IMR-90 (cell line): ENCODE measurements around the gene ZNF423. TPM values are rescaled to one million over a fixed set of nuclear protein-coding genes. Genes with fewer than 3 reads are reported as not detected.
A peak's percentile ranks its signal among the peaks of the same experiment; 100 is the strongest.

Experiments used
- ATAC-seq: fragments of 200-7000 bp; cut with Tn5 transposase; 2 replicates; pipeline ENCODE4 v1.9.1; 2020; ENCODE audit warnings: low read depth, mild to moderate bottlenecking, moderate library complexity
- BruUV-seq: library from RNA; stranded (reverse); fragments of 400-500 nt; replicated peaks from 2 replicates; lab custom pipeline; 2021; lab: Mats Ljungman, UMichigan
- CTCF ChIA-PET: fragments of 300-600 bp; formaldehyde crosslinking; extraction: SDS; loops from one replicate; lab custom pipeline; 2021; ENCODE audit warnings: antibody characterized with exemption; lab: Yijun Ruan, JAX
- POLR2A ChIA-PET: fragments of 300-600 bp; sonication (Branson Sonifier 250); formaldehyde crosslinking; loops from one replicate; lab custom pipeline; 2022; ENCODE audit warnings: antibody characterized with exemption; ENCODE audit not compliant: unreplicated experiment; lab: Charles Lee
- DNase-seq: peaks from one replicate; pipeline ENCODE4 v3.0.0; 2013
- H2AFZ ChIP-seq: replicated peaks from 2 replicates; pipeline ENCODE3; 2013; ENCODE audit warnings: low read length, mild to moderate bottlenecking; ENCODE audit not compliant: poor library complexity
- H2AK5ac ChIP-seq: 2 replicates; pipeline ENCODE4 v1.6.1; 2013; ENCODE audit warnings: low read depth, low read length, inconsistent platforms
- H2AK9ac ChIP-seq: replicated peaks from 2 replicates; pipeline ENCODE3; 2013; ENCODE audit warnings: mild to moderate bottlenecking, low read depth, low read length, moderate library complexity; ENCODE audit not compliant: poor library complexity
- H2BK120ac ChIP-seq: 2 replicates; pipeline ENCODE4 v1.6.1; 2013; ENCODE audit warnings: low read depth, low read length, inconsistent platforms
- H2BK15ac ChIP-seq: 3 replicates; pipeline ENCODE4 v1.6.1; 2013; ENCODE audit warnings: low read depth, low read length, inconsistent platforms
- H2BK20ac ChIP-seq: 2 replicates; pipeline ENCODE4 v1.6.1; 2013; ENCODE audit warnings: low read depth, mild to moderate bottlenecking, inconsistent platforms, low read length, moderate library complexity
- H2BK5ac ChIP-seq: 2 replicates; pipeline ENCODE4 v1.6.1; 2013; ENCODE audit warnings: mild to moderate bottlenecking, low read depth, low read length, inconsistent platforms; ENCODE audit not compliant: poor library complexity, severe bottlenecking
- H3K14ac ChIP-seq: replicated peaks from 2 replicates; pipeline ENCODE4 v1.6.1; 2013; ENCODE audit warnings: low read depth, low read length, inconsistent platforms
- H3K18ac ChIP-seq: 2 replicates; pipeline ENCODE4 v1.6.1; 2013; ENCODE audit warnings: low read depth, low read length, control low read depth
- H3K23ac ChIP-seq: 2 replicates; pipeline ENCODE4 v1.6.1; 2013; ENCODE audit warnings: low read depth, low read length, inconsistent platforms
- H3K27ac ChIP-seq: 2 replicates; pipeline ENCODE4 v1.5.1; 2013; ENCODE audit warnings: mild to moderate bottlenecking, control low read depth, low read length; ENCODE audit not compliant: insufficient read depth
- H3K27me3 ChIP-seq: 2 replicates; pipeline ENCODE4 v1.6.1; 2013; ENCODE audit warnings: low read length; ENCODE audit not compliant: control insufficient read depth, insufficient read depth
- H3K36me3 ChIP-seq: 2 replicates; pipeline ENCODE4 v1.6.1; 2013; ENCODE audit warnings: low read length, mixed read lengths; ENCODE audit not compliant: control insufficient read depth, insufficient read depth
- H3K4ac ChIP-seq: 2 replicates; pipeline ENCODE4 v1.6.1; 2013; ENCODE audit warnings: low read depth, low read length, inconsistent platforms
- H3K4me1 ChIP-seq: 2 replicates; pipeline ENCODE4 v1.6.1; 2013; ENCODE audit warnings: low read length, mixed read lengths; ENCODE audit not compliant: control insufficient read depth, insufficient read depth
- H3K4me2 ChIP-seq: 2 replicates; pipeline ENCODE4 v1.6.1; 2013; ENCODE audit warnings: low read depth, mild to moderate bottlenecking, control low read depth, low read length, moderate library complexity
- H3K4me3 ChIP-seq: 2 replicates; pipeline ENCODE4 v1.5.1; 2013; ENCODE audit warnings: low read depth, mild to moderate bottlenecking, control low read depth, low read length, moderate library complexity; ENCODE audit not compliant: insufficient read depth
- H3K56ac ChIP-seq: 2 replicates; pipeline ENCODE4 v1.6.1; 2013; ENCODE audit warnings: low read length, inconsistent platforms; ENCODE audit not compliant: insufficient read depth; ENCODE audit errors: extremely low read depth
- H3K79me1 ChIP-seq, 2 experiments: 2 replicates each; pipeline ENCODE4 v1.6.1; 2013; ENCODE audit warnings: low read length in 2 of 2, inconsistent platforms in 1 of 2, low read depth in 1 of 2
- H3K9ac ChIP-seq: 2 replicates; pipeline ENCODE4 v1.6.1; 2013; ENCODE audit warnings: low read depth, low read length, control low read depth
- H3K9me1 ChIP-seq: 2 replicates; pipeline ENCODE4 v1.6.1; 2013; ENCODE audit warnings: low read length, inconsistent platforms; ENCODE audit not compliant: insufficient read depth
- H3K9me3 ChIP-seq: 2 replicates; pipeline ENCODE4 v1.6.1; 2013; ENCODE audit warnings: low read length; ENCODE audit not compliant: control insufficient read depth, insufficient read depth
- H4K20me1 ChIP-seq: 2 replicates; pipeline ENCODE4 v1.6.1; 2013; ENCODE audit warnings: low read length, inconsistent platforms; ENCODE audit not compliant: insufficient read depth
- H4K5ac ChIP-seq: 2 replicates; pipeline ENCODE4 v1.6.1; 2013; ENCODE audit warnings: mild to moderate bottlenecking, low read depth, low read length, control low read depth
- H4K8ac ChIP-seq, 2 experiments: 2 replicates each; pipeline ENCODE4 v1.6.1; 2013; ENCODE audit warnings: low read depth in 2 of 2, low read length in 2 of 2, control low read depth in 1 of 2, inconsistent platforms in 1 of 2
- H4K91ac ChIP-seq: 2 replicates; pipeline ENCODE4 v1.6.1; 2013; ENCODE audit warnings: low read depth, low read length, inconsistent platforms; ENCODE audit not compliant: insufficient read depth
- CTCF ChIP-seq: conservative IDR thresholded peaks from 2 replicates; pipeline ENCODE4 v1.5.1; 2012; ENCODE audit warnings: mild to moderate bottlenecking, low read depth, low read length, improper control_type of control experiment
- FOS ChIP-seq: fragments of 150-350 bp; IDR thresholded peaks from 2 replicates; pipeline ENCODE4 v1.6.1; 2016; ENCODE audit warnings: low read depth, low read length
- POLR2A ChIP-seq: IDR thresholded peaks from 2 replicates; pipeline ENCODE4 v1.6.1; 2012; ENCODE audit warnings: mild to moderate bottlenecking, low read depth, low read length
- RAD21 ChIP-seq: IDR thresholded peaks from 2 replicates; pipeline ENCODE4 v1.6.1; 2012; ENCODE audit warnings: low read length, improper control_type of control experiment
- SMC3 ChIP-seq: fragments of 150-350 bp; IDR thresholded peaks from 2 replicates; pipeline ENCODE4 v1.6.1; 2016; ENCODE audit warnings: low read depth, mild to moderate bottlenecking, antibody characterized with exemption, low read length, moderate library complexity
- USF2 ChIP-seq: fragments of 150-350 bp; IDR thresholded peaks from 2 replicates; pipeline ENCODE4 v1.6.1; 2017; ENCODE audit warnings: mild to moderate bottlenecking, antibody characterized with exemption, low read length, low read depth
- WGBS, 2 experiments: methylation state at CpG; one replicate each; pipeline versions ENCODE4 v1.1.5 to v1.1.7; 2013; ENCODE audit warnings: missing lambda C conversion rate in 2 of 2; ENCODE audit not compliant: insufficient read length in 1 of 2; ENCODE audit errors: extremely low coverage in 2 of 2; 5-methylcytosine and 5-hydroxymethylcytosine counted together
- dilution Hi-C: fragments of 300-500 bp; cut with HindIII; formaldehyde crosslinking; loops from one replicate; pipeline ENCODE4 v1.14.3; 2018; ENCODE audit warnings: low sequenced_read_pairs; ENCODE audit not compliant: unreplicated experiment
- in situ Hi-C: fragments of 300-500 bp; cut with MboI; formaldehyde crosslinking; loops from 3 replicates; pipeline ENCODE4 v1.14.3; 2019; ENCODE audit warnings: low sequenced_read_pairs, inconsistent platforms, mixed read lengths
- intact Hi-C: fragments of 100-400 bp; cut with micrococcal nuclease; formaldehyde crosslinking; loops from 2 replicates; pipeline ENCODE4 v1.10.0; 2022
- polyA plus RNA-seq, 3 experiments: library from polyadenylated mRNA; depleted of rRNA; stranded (reverse); fragments of >200 nt; gene quantifications; 2 replicates each; pipeline ENCODE4 v1.2.3, GENCODE V29; 2012; ENCODE audit warnings: low replicate concordance in 1 of 3
- total RNA-seq: library from RNA; depleted of rRNA; stranded (reverse); fragments of >200 nt; gene quantifications from 2 replicates; pipeline ENCODE4 v1.2.3, GENCODE V29; 2012

Gene ZNF423
- total and polyA plus RNA-seq, 2 of the 4 experiments (the other 2 are of a cell fraction), result under 0.01 to 0.10 TPM

- TF ChIP-seq FOS, result no peak
Measured at GRCh38 chr16:49755716-49756505, 100.0 kb downstream of the ZNF423 start (continued).

- H3K9me3 ChIP-seq, result no peaks in the 10 kb centered on the region
- H3K27ac ChIP-seq, result no peak overlapping the region
- H3K4me3 ChIP-seq, result no peak overlapping the region
- dilution Hi-C loops (no loop called here), in situ Hi-C loops (no loop called here), intact Hi-C loops (loop anchor here (1.0 to 2.0 kb wide), 2 partner anchors 146 to 199 kb away; no protein-coding TSS in a partner anchor)
- H2AK9ac ChIP-seq, result no peak overlapping the region
- WGBS, 2 experiments, result 13% methylated on average over 4 of the region's 10 CpGs; no CpG with 5 or more reads in 1 of the 2 experiments
- H3K9ac ChIP-seq, result no peak overlapping the region
- H2BK15ac ChIP-seq, result no peak overlapping the region
- H4K20me1 ChIP-seq, result no peaks in the 10 kb centered on the region
- H2AFZ ChIP-seq, result no peak overlapping the region
- H3K4ac ChIP-seq, result no peak overlapping the region
- H3K36me3 ChIP-seq, result no peaks in the 10 kb centered on the region
- H3K27me3 ChIP-seq, result peaks cover 12% of the 10 kb centered on the region; the same call in 1 of the 2 replicates
- ChIA-PET POLR2A (no interaction called here), CTCF (interaction anchor here (0.7 kb wide), 1 partner anchor 134 kb away, joined by 3 read pairs; no protein-coding TSS in a partner anchor)
- TF ChIP-seq RAD21 (peak; percentile 40), SMC3 (0 out of 2 replicates have a peak, but pooled peaks have one; percentile 14), CTCF (peak; percentile 39), POLR2A (no peak), USF2 (no peak)
- no peaks in the 10 kb centered on the region for H3K4me1 ChIP-seq
- no TSS peak for BruUV-seq
- H3K18ac ChIP-seq, result no peak overlapping the region
- H2BK120ac ChIP-seq, result no peak overlapping the region
- H3K4me2 ChIP-seq, result no peak overlapping the region
- H3K56ac ChIP-seq, result no peak overlapping the region
- H3K9me1 ChIP-seq, result no peaks in the 10 kb centered on the region
- H2BK20ac ChIP-seq, result no peak overlapping the region
- no peak overlapping the region for H4K5ac ChIP-seq
- H2AK5ac ChIP-seq, result no peak overlapping the region
- H2BK5ac ChIP-seq, result no peak overlapping the region
- ATAC-seq (peak; percentile 44; the same call in 1 of the 2 replicates), DNase-seq (peak; percentile 12)
- no peak overlapping the region for H3K23ac ChIP-seq
- H4K8ac ChIP-seq, result no peak overlapping the region
- H3K14ac ChIP-seq, result no peak overlapping the region
- no peaks in the 10 kb centered on the region for H3K79me1 ChIP-seq
- H4K91ac ChIP-seq, result no peak overlapping the region
Measured at GRCh38 chr16:49755313-49755620, 100.6 kb downstream of the ZNF423 start.
